OCI-LY1 (cell line): Measurements from ENCODE around the gene ZKSCAN3.

ENCODE experiments used
- H2AFZ ChIP-seq: fragments of 200-600 bp; sonication (generic), shearing (Covaris generic); 2 replicates; pipeline ENCODE4 v1.6.0; 2014; ENCODE audit warnings: antibody characterized with exemption, mild to moderate bottlenecking, low read length
- H3F3A ChIP-seq: fragments of 200-600 bp; sonication (generic), shearing (Covaris generic); 2 replicates; pipeline ENCODE4 v1.6.0; 2014; ENCODE audit warnings: mild to moderate bottlenecking, antibody characterized with exemption, low read length, moderate library complexity; ENCODE audit not compliant: insufficient read depth
- H3K27ac ChIP-seq: fragments of 200-600 bp; sonication (generic); 2 replicates; pipeline ENCODE4 v1.5.1; 2014; ENCODE audit warnings: low read length, mixed run types, mild to moderate bottlenecking, low read depth; ENCODE audit not compliant: poor library complexity, severe bottlenecking
- H3K27me3 ChIP-seq: fragments of 200-600 bp; sonication (generic); 2 replicates; pipeline ENCODE4 v1.6.0; 2014; ENCODE audit warnings: antibody characterized with exemption, mild to moderate bottlenecking, low read length, moderate library complexity; ENCODE audit not compliant: insufficient read depth
- H3K36me3 ChIP-seq: fragments of 200-600 bp; sonication (generic); 2 replicates; pipeline ENCODE4 v1.6.1; 2014; ENCODE audit warnings: mild to moderate bottlenecking, antibody characterized with exemption, low read length, moderate library complexity, mixed read lengths; ENCODE audit not compliant: insufficient read depth
- H3K4me1 ChIP-seq: fragments of 200-600 bp; sonication (generic); 2 replicates; pipeline ENCODE4 v1.5.1; 2014; ENCODE audit warnings: mild to moderate bottlenecking, low read length, moderate library complexity; ENCODE audit not compliant: insufficient read depth, severe bottlenecking
- H3K4me2 ChIP-seq: fragments of 200-600 bp; sonication (generic), shearing (Covaris generic); 2 replicates; pipeline ENCODE4 v1.6.1; 2014; ENCODE audit warnings: low read length
- H3K4me3 ChIP-seq: fragments of 200-600 bp; sonication (generic); 2 replicates; pipeline ENCODE4 v1.5.1; 2014; ENCODE audit warnings: low read length, low read depth, mild to moderate bottlenecking, mixed read lengths; ENCODE audit not compliant: poor library complexity, severe bottlenecking
- H3K79me2 ChIP-seq: fragments of 200-600 bp; shearing (Covaris generic); 2 replicates; pipeline ENCODE4 v1.6.1; 2016; ENCODE audit warnings: mixed run types, low read length, mixed read lengths; ENCODE audit not compliant: insufficient read depth
- H3K9ac ChIP-seq: fragments of 200-600 bp; sonication (generic), shearing (Covaris generic); 2 replicates; pipeline ENCODE4 v1.6.1; 2014; ENCODE audit warnings: mild to moderate bottlenecking, low read length, mixed read lengths
- H3K9me2 ChIP-seq: fragments of 200-600 bp; sonication (generic), shearing (Covaris generic); 2 replicates; pipeline ENCODE4 v1.6.1; 2014; ENCODE audit warnings: low read depth, mild to moderate bottlenecking, low read length, mixed read lengths
- H3K9me3 ChIP-seq: fragments of 200-600 bp; shearing (Covaris generic); 2 replicates; pipeline ENCODE4 v1.6.1; 2014; ENCODE audit warnings: low read length, mixed read lengths
- H4K20me1 ChIP-seq: fragments of 200-600 bp; sonication (generic), shearing (Covaris generic); 2 replicates; pipeline ENCODE4 v1.6.0; 2016; ENCODE audit warnings: mild to moderate bottlenecking, low read length; ENCODE audit not compliant: insufficient read depth
- EZH2 ChIP-seq: fragments of 200-600 bp; sonication (generic), shearing (Covaris generic); IDR thresholded peaks from 2 replicates; pipeline ENCODE4 v1.8.0; 2017; ENCODE audit warnings: borderline replicate concordance, mixed run types, mild to moderate bottlenecking, antibody characterized with exemption, low read length, moderate library complexity, mixed read lengths
- TF ChIP-seq, protein P1 (sequence below): fragments of 200-600 bp; sonication (generic), shearing (Covaris generic); IDR thresholded peaks from 2 replicates; pipeline ENCODE4 v1.5.1; 2017; ENCODE audit warnings: mild to moderate bottlenecking, antibody characterized with exemption, low read length, moderate library complexity, mixed read lengths

The ZKSCAN3 gene

DNA sequence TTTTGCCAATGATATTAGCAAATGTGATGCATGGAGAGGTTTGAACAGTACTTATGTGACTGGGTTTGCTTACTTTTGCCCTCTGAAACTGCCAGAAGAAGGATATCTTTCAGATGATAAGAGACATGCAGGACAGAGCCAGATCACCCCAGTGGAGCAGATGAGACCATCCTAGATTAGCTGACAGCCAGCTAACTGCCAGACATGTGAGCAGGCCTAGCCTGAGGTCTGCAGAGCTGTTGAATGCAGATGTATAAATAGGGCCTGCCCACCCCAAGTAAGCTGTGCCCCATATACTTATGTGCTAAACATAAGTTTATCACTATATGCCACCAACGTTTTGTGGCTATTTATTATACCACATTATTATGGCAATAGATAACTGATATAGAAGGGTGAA is 19.7 kb upstream of the ZKSCAN3 start:
- Histone ChIP-seq H3K27me3 (no peaks in the 10 kb centered on the region), H4K20me1 (no peaks in the 10 kb centered on the region), H3K4me3 (no peak overlapping the region), H3K79me2 (no peaks in the 10 kb centered on the region), H3K9me2 (no peaks in the 10 kb centered on the region), H2AFZ (no peak overlapping the region), H3K9me3 (peaks cover 15% of the 10 kb centered on the region), H3K9ac (no peak overlapping the region), H3K27ac (no peak overlapping the region), H3K36me3 (peaks cover 6% of the 10 kb centered on the region; the same call in 1 of the 2 replicates), H3K4me1 (peaks cover 9% of the 10 kb centered on the region), H3F3A (no peaks in the 10 kb centered on the region), H3K4me2 (no peak overlapping the region)
- TF ChIP-seq, protein P1, sequence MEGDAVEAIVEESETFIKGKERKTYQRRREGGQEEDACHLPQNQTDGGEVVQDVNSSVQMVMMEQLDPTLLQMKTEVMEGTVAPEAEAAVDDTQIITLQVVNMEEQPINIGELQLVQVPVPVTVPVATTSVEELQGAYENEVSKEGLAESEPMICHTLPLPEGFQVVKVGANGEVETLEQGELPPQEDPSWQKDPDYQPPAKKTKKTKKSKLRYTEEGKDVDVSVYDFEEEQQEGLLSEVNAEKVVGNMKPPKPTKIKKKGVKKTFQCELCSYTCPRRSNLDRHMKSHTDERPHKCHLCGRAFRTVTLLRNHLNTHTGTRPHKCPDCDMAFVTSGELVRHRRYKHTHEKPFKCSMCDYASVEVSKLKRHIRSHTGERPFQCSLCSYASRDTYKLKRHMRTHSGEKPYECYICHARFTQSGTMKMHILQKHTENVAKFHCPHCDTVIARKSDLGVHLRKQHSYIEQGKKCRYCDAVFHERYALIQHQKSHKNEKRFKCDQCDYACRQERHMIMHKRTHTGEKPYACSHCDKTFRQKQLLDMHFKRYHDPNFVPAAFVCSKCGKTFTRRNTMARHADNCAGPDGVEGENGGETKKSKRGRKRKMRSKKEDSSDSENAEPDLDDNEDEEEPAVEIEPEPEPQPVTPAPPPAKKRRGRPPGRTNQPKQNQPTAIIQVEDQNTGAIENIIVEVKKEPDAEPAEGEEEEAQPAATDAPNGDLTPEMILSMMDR: no peak
- no peak for TF ChIP-seq EZH2

DNA sequence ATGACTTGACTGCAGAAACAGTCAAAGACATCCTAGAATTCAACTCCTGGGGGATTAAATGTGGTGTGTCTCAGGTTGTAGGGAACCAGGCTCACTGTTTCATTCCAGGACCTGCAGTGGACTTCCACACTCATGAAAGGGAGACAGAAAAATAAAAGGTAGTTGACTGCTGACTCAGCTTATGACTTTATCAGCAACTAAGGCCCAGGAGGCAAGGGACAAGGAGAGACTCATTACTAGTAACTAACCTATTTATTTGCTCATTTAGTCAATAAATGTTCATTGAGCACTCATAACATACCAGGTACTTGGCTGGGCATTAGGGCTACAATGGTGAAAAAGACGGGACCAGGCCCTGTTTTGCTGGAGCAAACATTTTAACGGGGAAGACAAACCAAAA is 16.7 kb upstream of the ZKSCAN3 start:
- Histone ChIP-seq H3K9me2 (no peaks in the 10 kb centered on the region), H3K9me3 (no peaks in the 10 kb centered on the region), H3K27ac (no peak overlapping the region), H3K36me3 (no peaks in the 10 kb centered on the region), H3K4me2 (no peak overlapping the region), H3K4me3 (no peak overlapping the region), H3K27me3 (no peaks in the 10 kb centered on the region), H2AFZ (no peak overlapping the region), H3K9ac (no peak overlapping the region), H3K79me2 (no peaks in the 10 kb centered on the region), H3F3A (no peaks in the 10 kb centered on the region), H3K4me1 (peaks cover 39% of the 10 kb centered on the region), H4K20me1 (no peaks in the 10 kb centered on the region)
- TF ChIP-seq, protein P1: no peak
- no peak for TF ChIP-seq EZH2

DNA sequence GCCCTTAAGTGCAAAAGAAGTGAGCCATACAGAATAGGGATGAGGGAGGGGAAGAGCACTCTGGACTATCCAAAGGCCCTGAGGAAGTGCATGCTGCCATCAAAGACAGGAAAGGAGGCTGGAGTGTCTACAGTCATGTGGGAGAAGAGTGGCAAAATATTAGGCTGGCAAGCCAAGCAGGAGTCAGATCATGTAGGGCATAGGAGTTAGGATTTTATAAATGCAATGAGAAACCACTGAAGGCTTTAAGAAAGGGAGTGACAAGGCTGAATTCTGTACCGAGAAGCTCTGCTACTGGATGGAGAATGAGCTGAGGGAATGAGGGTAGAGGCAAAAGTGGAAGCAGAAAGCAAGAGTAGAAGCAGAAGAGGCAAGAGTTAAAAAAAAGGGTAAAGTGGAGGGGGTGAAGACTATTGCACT is 16.1 kb upstream of the ZKSCAN3 start:
- Histone ChIP-seq H3K9ac (no peak overlapping the region), H3K79me2 (no peaks in the 10 kb centered on the region), H3K4me2 (no peak overlapping the region), H3K27me3 (no peaks in the 10 kb centered on the region), H3K4me1 (peaks cover 40% of the 10 kb centered on the region), H3K4me3 (no peak overlapping the region), H3K9me2 (no peaks in the 10 kb centered on the region), H3F3A (no peaks in the 10 kb centered on the region), H4K20me1 (no peaks in the 10 kb centered on the region), H3K27ac (no peak overlapping the region), H3K9me3 (no peaks in the 10 kb centered on the region), H3K36me3 (no peaks in the 10 kb centered on the region), H2AFZ (no peak overlapping the region)
- no peak for TF ChIP-seq EZH2
- TF ChIP-seq, protein P1: no peak
